Activated T-cell treated with anti-CD3 and anti-CD28 coated beads for 48 hours (primary cell): Measurements from ENCODE around the gene ANXA3.

ENCODE experiments used
- DNase-seq: peaks from one replicate; pipeline ENCODE4 v3.0.0-alpha.2; 2020; ENCODE audit warnings: low read depth

The ANXA3 gene

GRCh38 chr4:78644744-78645330 lies 93.3 kb downstream of the ANXA3 start:
- DNase-seq: no peak

GRCh38 chr4:78645853-78646757 lies 94.5 kb downstream of the ANXA3 start:
- DNase-seq: no peak

GRCh38 chr4:78647272-78647671 lies 95.7 kb downstream of the ANXA3 start:
- no peak for DNase-seq

- DNase-seq: no peak
Observed at GRCh38 chr4:78648640-78649363, 97.2 kb downstream of the ANXA3 start.

- DNase-seq: no peak
Observed at GRCh38 chr4:78650106-78651024, 98.8 kb downstream of the ANXA3 start.

- DNase-seq: no peak
Observed at GRCh38 chr4:78651250-78651860, 99.8 kb downstream of the ANXA3 start.

GRCh38 chr4:78652282-78652876 lies 100.8 kb downstream of the ANXA3 start:
- DNase-seq: no peak

GRCh38 chr4:78653655-78654054 lies 102.1 kb downstream of the ANXA3 start:
- no peak for DNase-seq

GRCh38 chr4:78654807-78655206 lies 103.2 kb downstream of the ANXA3 start:
- no peak for DNase-seq

- no peak for DNase-seq
Observed at GRCh38 chr4:78656968-78657445, 105.4 kb downstream of the ANXA3 start.

- DNase-seq: no peak
Observed at GRCh38 chr4:78659264-78659663, 107.7 kb downstream of the ANXA3 start.

GRCh38 chr4:78659665-78660064 lies 108.1 kb downstream of the ANXA3 start:
- DNase-seq: no peak
